Panc1 (cell line): ENCODE results near the gene LPP.

Experiments used
- CTCF ChIP-seq: fragments of 450-650 bp; IDR thresholded peaks from 2 replicates; pipeline ENCODE4 v1.5.1; 2017; ENCODE audit warnings: mild to moderate bottlenecking
- POLR2AphosphoS5 ChIP-seq: IDR thresholded peaks from 2 replicates; pipeline ENCODE4 v1.6.1; 2012; ENCODE audit warnings: mild to moderate bottlenecking, low read depth, low read length, moderate library complexity
- REST ChIP-seq, 2 experiments: IDR thresholded peaks; 2 replicates each; pipeline ENCODE4 v1.6.1; 2011 to 2012; ENCODE audit warnings: low read depth in 2 of 2, control low read depth in 1 of 2, low read length in 1 of 2, mild to moderate bottlenecking in 1 of 2, moderate library complexity in 1 of 2; ENCODE audit not compliant: insufficient read depth in 1 of 2
- SIN3A ChIP-seq: IDR thresholded peaks from 2 replicates; pipeline ENCODE4 v1.6.1; 2012; ENCODE audit warnings: low read depth, mild to moderate bottlenecking, low read length, moderate library complexity, borderline replicate concordance; ENCODE audit not compliant: insufficient read depth
- TCF7L2 ChIP-seq: IDR thresholded peaks from 2 replicates; pipeline ENCODE4 v1.6.1; 2011; ENCODE audit warnings: mild to moderate bottlenecking, low read depth, low read length, inconsistent platforms

- TF ChIP-seq POLR2AphosphoS5 (no peak), CTCF (no peak), REST (IDR thresholded peaks at IDR 0.05; ENCODE audit: insufficient read depth in 1 of 2, low read depth in 2 of 2, low read length in 1 of 2) (no peak), SIN3A (no peak), TCF7L2 (no peak)
These were observed 695.0 kb downstream of the LPP start for GRCh38 chr3:188848947-188849346.
